Mesendoderm (in vitro differentiated cells): ENCODE results near the gene IQCE.

Source experiments
- DNase-seq: peaks from one replicate; pipeline ENCODE4 v3.0.0; 2013
- H2AK5ac ChIP-seq: 2 replicates; pipeline ENCODE4 v1.6.1; 2013; ENCODE audit warnings: low read length, inconsistent platforms
- H2BK120ac ChIP-seq: 2 replicates; pipeline ENCODE4 v1.6.1; 2013; ENCODE audit warnings: low read depth, mild to moderate bottlenecking, low read length, moderate library complexity, mixed read lengths
- H2BK15ac ChIP-seq: replicated peaks from 2 replicates; pipeline ENCODE4 v1.6.1; 2013; ENCODE audit warnings: low read depth, mild to moderate bottlenecking, moderate library complexity
- H2BK5ac ChIP-seq: 2 replicates; pipeline ENCODE4 v1.6.1; 2013; ENCODE audit warnings: low read length, inconsistent platforms
- H3K18ac ChIP-seq: 2 replicates; pipeline ENCODE4 v1.6.1; 2013; ENCODE audit warnings: mild to moderate bottlenecking, low read length, mixed read lengths
- H3K23ac ChIP-seq: one replicate; pipeline ENCODE4 v1.6.1; 2013; ENCODE audit warnings: low read length
- H3K27ac ChIP-seq: 2 replicates; pipeline ENCODE4 v1.5.1; 2013; ENCODE audit warnings: low read depth, mild to moderate bottlenecking, inconsistent platforms, low read length, moderate library complexity
- H3K27me3 ChIP-seq: 2 replicates; pipeline ENCODE4 v1.6.1; 2013; ENCODE audit warnings: low read length, control low read depth, mild to moderate bottlenecking, inconsistent platforms; ENCODE audit not compliant: insufficient read depth, poor library complexity
- H3K36me3 ChIP-seq: 2 replicates; pipeline ENCODE4 v1.6.1; 2013; ENCODE audit warnings: low read length, inconsistent platforms; ENCODE audit not compliant: control insufficient read depth, insufficient read depth
- H3K4ac ChIP-seq: one replicate; pipeline ENCODE4 v1.6.1; 2013; ENCODE audit warnings: low read depth, mild to moderate bottlenecking, low read length, moderate library complexity
- H3K4me1 ChIP-seq: 2 replicates; pipeline ENCODE4 v1.6.1; 2013; ENCODE audit warnings: low read depth, low read length, inconsistent platforms; ENCODE audit not compliant: control insufficient read depth
- H3K4me2 ChIP-seq: 2 replicates; pipeline ENCODE4 v1.6.1; 2013; ENCODE audit warnings: low read length
- H3K4me3 ChIP-seq: 2 replicates; pipeline ENCODE4 v1.5.1; 2013; ENCODE audit warnings: mild to moderate bottlenecking, low read length
- H3K56ac ChIP-seq: one replicate; pipeline ENCODE4 v1.6.1; 2013; ENCODE audit warnings: low read length
- H3K79me1 ChIP-seq: 2 replicates; pipeline ENCODE4 v1.6.1; 2013; ENCODE audit warnings: low read length, inconsistent platforms
- H3K79me2 ChIP-seq: 2 replicates; pipeline ENCODE4 v1.6.1; 2013; ENCODE audit warnings: mild to moderate bottlenecking, low read length; ENCODE audit not compliant: control insufficient read depth, insufficient read depth
- H3K9ac ChIP-seq: 2 replicates; pipeline ENCODE4 v1.6.1; 2013; ENCODE audit warnings: low read length, inconsistent platforms
- H4K5ac ChIP-seq: one replicate; pipeline ENCODE4 v1.6.1; 2013; ENCODE audit warnings: low read length
- H4K8ac ChIP-seq: one replicate; pipeline ENCODE4 v1.6.1; 2013; ENCODE audit warnings: low read depth, mild to moderate bottlenecking, control low read depth, low read length, moderate library complexity
- WGBS: extraction: QIAGEN DNeasy Blood & Tissue Kit; methylation state at CpG from one replicate; pipeline ENCODE4 v1.1.7; 2013; ENCODE audit warnings: low lambda C conversion rate, missing lambda C conversion rate; ENCODE audit not compliant: insufficient coverage; ENCODE audit errors: extremely low coverage; 5-methylcytosine and 5-hydroxymethylcytosine counted together

Gene IQCE

GRCh38 chr7:2575046-2575732, 16.4 kb downstream of the IQCE start:
- no peak overlapping the region for H3K4ac ChIP-seq
- no peak overlapping the region for H3K9ac ChIP-seq
- H3K79me2 ChIP-seq: no peaks in the 10 kb centered on the region
- H3K4me3 ChIP-seq: no peak overlapping the region
- no peak overlapping the region for H2BK15ac ChIP-seq
- H3K36me3 ChIP-seq: no peaks in the 10 kb centered on the region
- H4K5ac ChIP-seq: no peak overlapping the region
- no peaks in the 10 kb centered on the region for H3K79me1 ChIP-seq
- no peak for DNase-seq
- H3K56ac ChIP-seq: no peak overlapping the region
- H2BK120ac ChIP-seq: no peak overlapping the region
- H3K4me2 ChIP-seq: no peak overlapping the region
- H3K27me3 ChIP-seq: no peaks in the 10 kb centered on the region
- no peak overlapping the region for H2AK5ac ChIP-seq
- H3K4me1 ChIP-seq: no peaks in the 10 kb centered on the region
- WGBS: no CpG with 5 or more reads among the region's 21 CpGs
- no peak overlapping the region for H3K27ac ChIP-seq
- no peak overlapping the region for H3K23ac ChIP-seq
- H2BK5ac ChIP-seq: no peak overlapping the region
- H3K18ac ChIP-seq: no peak overlapping the region
- no peak overlapping the region for H4K8ac ChIP-seq

- Histone ChIP-seq H3K23ac (no peak overlapping the region), H3K4me3 (no peak overlapping the region), H3K4me2 (no peak overlapping the region), H3K79me1 (no peaks in the 10 kb centered on the region), H4K8ac (no peak overlapping the region), H3K4ac (no peak overlapping the region), H3K4me1 (no peaks in the 10 kb centered on the region), H2BK15ac (no peak overlapping the region), H3K18ac (no peak overlapping the region), H4K5ac (no peak overlapping the region), H2AK5ac (no peak overlapping the region), H3K79me2 (no peaks in the 10 kb centered on the region), H3K27ac (no peak overlapping the region), H2BK120ac (no peak overlapping the region), H3K27me3 (no peaks in the 10 kb centered on the region), H3K56ac (no peak overlapping the region), H3K9ac (no peak overlapping the region), H3K36me3 (no peaks in the 10 kb centered on the region), H2BK5ac (no peak overlapping the region)
- WGBS: no CpG with 5 or more reads among the region's 21 CpGs
- DNase-seq: no peak
Observed at GRCh38 chr7:2575733-2576340, 17.1 kb downstream of the IQCE start.

- Histone ChIP-seq H3K23ac (no peak overlapping the region), H3K36me3 (no peaks in the 10 kb centered on the region), H3K4ac (no peak overlapping the region), H3K27me3 (no peaks in the 10 kb centered on the region), H2BK120ac (no peak overlapping the region), H3K9ac (no peak overlapping the region), H4K5ac (no peak overlapping the region), H3K79me2 (no peaks in the 10 kb centered on the region), H3K4me3 (no peak overlapping the region), H2BK5ac (no peak overlapping the region), H3K79me1 (no peaks in the 10 kb centered on the region), H3K18ac (no peak overlapping the region), H3K27ac (no peak overlapping the region), H2AK5ac (no peak overlapping the region), H4K8ac (no peak overlapping the region), H3K56ac (no peak overlapping the region), H2BK15ac (no peak overlapping the region), H3K4me2 (no peak overlapping the region), H3K4me1 (no peaks in the 10 kb centered on the region)
- no CpG with 5 or more reads among the region's 56 CpGs for WGBS
- no peak for DNase-seq
Observed at GRCh38 chr7:2576742-2577491, 18.1 kb downstream of the IQCE start.

- Histone ChIP-seq H3K4me1 (no peaks in the 10 kb centered on the region), H3K4me2 (no peak overlapping the region), H2AK5ac (no peak overlapping the region), H3K23ac (no peak overlapping the region), H3K79me1 (no peaks in the 10 kb centered on the region), H3K18ac (no peak overlapping the region), H2BK5ac (no peak overlapping the region), H4K8ac (no peak overlapping the region), H3K27me3 (no peaks in the 10 kb centered on the region), H3K4me3 (no peak overlapping the region), H2BK15ac (no peak overlapping the region), H3K36me3 (no peaks in the 10 kb centered on the region), H4K5ac (no peak overlapping the region), H3K27ac (no peak overlapping the region), H3K4ac (no peak overlapping the region), H2BK120ac (no peak overlapping the region), H3K9ac (no peak overlapping the region), H3K79me2 (no peaks in the 10 kb centered on the region), H3K56ac (no peak overlapping the region)
- no CpG with 5 or more reads among the region's 73 CpGs for WGBS
- DNase-seq: no peak
Observed at GRCh38 chr7:2577914-2578680, 19.3 kb downstream of the IQCE start.

GRCh38 chr7:2580636-2581035, 21.9 kb downstream of the IQCE start:
- Histone ChIP-seq H3K56ac (no peak overlapping the region), H3K27me3 (no peaks in the 10 kb centered on the region), H3K27ac (no peak overlapping the region), H2BK15ac (no peak overlapping the region), H3K18ac (no peak overlapping the region), H2AK5ac (no peak overlapping the region), H3K4ac (no peak overlapping the region), H3K36me3 (no peaks in the 10 kb centered on the region), H3K4me3 (no peak overlapping the region), H3K9ac (no peak overlapping the region), H3K79me2 (no peaks in the 10 kb centered on the region), H3K4me2 (no peak overlapping the region), H2BK120ac (no peak overlapping the region), H3K4me1 (no peaks in the 10 kb centered on the region), H3K79me1 (no peaks in the 10 kb centered on the region), H4K5ac (no peak overlapping the region), H3K23ac (no peak overlapping the region), H4K8ac (no peak overlapping the region), H2BK5ac (no peak overlapping the region)
- no CpG with 5 or more reads among the region's 11 CpGs for WGBS
- DNase-seq: no peak
